Measurements from ENCODE around the gene ABI3. TPM values are rescaled to one million over a fixed set of nuclear protein-coding genes. Genes with fewer than 3 reads are reported as not detected.

The ABI3 gene
- total RNA-seq, 4 donors from 2014 or later, result 0.60 to 7.6 (median 5.9) TPM

DNA sequence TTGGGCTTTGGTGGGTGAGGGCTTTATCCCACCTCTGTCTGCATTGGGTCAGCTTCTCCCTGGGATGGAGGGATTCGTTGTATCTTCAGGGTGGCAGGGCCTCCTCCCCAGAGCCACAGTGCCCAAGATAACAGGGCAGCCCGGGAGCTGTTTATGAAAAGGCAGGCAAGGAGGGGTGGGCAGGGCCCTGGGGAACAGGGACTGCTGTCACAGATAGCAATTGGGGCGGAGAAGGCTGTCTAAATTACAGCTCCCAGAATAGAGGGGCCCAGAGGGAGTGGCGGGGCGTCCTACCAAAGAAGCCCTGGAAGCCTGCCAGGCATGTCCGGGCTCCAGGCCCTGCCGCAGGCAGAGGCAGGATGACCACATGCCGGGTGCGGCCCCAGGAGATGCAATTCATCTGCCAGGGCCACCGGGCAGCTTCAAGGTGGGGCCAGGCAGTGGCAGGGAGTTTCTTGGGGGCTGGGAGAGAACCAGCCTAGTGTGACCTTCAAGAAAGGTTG, 38.8 kb downstream of the ABI3 start:
- no peak for DNase-seq
- intact Hi-C loops (cut with DNase I; ENCODE audit: low total_unique reads) (no loop called here), in situ Hi-C loops (cut with MboI; ENCODE audit: low pct_ligation_motif_present in 1 of 4, low pct_unique_long_range_greater_than_20kb in 1 of 4, low sequenced_read_pairs in 3 of 4) (no loop called here)
- Histone ChIP-seq H3K4me3 (no peak overlapping the region), H3K27me3 (no peaks in the 10 kb centered on the region), H3K4me1 (peaks cover 0 to 4% (median 0%) of the 10 kb centered on the region in 4 donors), H3K9me3 (no peaks in the 10 kb centered on the region), H3K36me3 (no peaks in the 10 kb centered on the region), H3K27ac (no peak overlapping the region)
- TF ChIP-seq POLR2AphosphoS5 (IDR thresholded peaks at IDR 0.05), result no peak
- no peak for TF ChIP-seq EP300 (IDR thresholded peaks at IDR 0.05; ENCODE audit: low read depth)
- TF ChIP-seq CTCF (IDR thresholded peaks at IDR 0.05), result no peak
- 23% methylated on average over 10 of the region's 10 CpGs; no CpG with 5 or more reads in 1 of the 2 donors for WGBS, 2 donors (ENCODE audit: low coverage in 1 of 2)

GRCh38 chr17:49249890-49250522, 39.5 kb downstream of the ABI3 start:
- 75 to 78% methylated on average over 2 to 12 of the region's 12 CpGs for WGBS, 2 donors (ENCODE audit: low coverage in 1 of 2)
- in situ Hi-C loops (cut with MboI; ENCODE audit: low pct_ligation_motif_present in 1 of 4, low pct_unique_long_range_greater_than_20kb in 1 of 4, low sequenced_read_pairs in 3 of 4), result no loop called here
- Histone ChIP-seq H3K4me3 (no peak overlapping the region), H3K27me3 (no peaks in the 10 kb centered on the region), H3K36me3 (no peaks in the 10 kb centered on the region), H3K27ac (no peak overlapping the region), H3K4me1 (peaks cover 0 to 4% (median 0%) of the 10 kb centered on the region in 4 donors), H3K9me3 (no peaks in the 10 kb centered on the region)
- DNase-seq, result no peak
- intact Hi-C loops (cut with DNase I; ENCODE audit: low total_unique reads), result no loop called here
- TF ChIP-seq POLR2A (IDR thresholded peaks at IDR 0.05) (no peak), EP300 (IDR thresholded peaks at IDR 0.05; ENCODE audit: low read depth) (no peak), CTCF (IDR thresholded peaks at IDR 0.05) (no peak), POLR2AphosphoS5 (IDR thresholded peaks at IDR 0.05) (no peak)

- TF ChIP-seq EP300 (IDR thresholded peaks at IDR 0.05; ENCODE audit: low read depth) (no peak), CTCF (IDR thresholded peaks at IDR 0.05) (no peak), POLR2AphosphoS5 (IDR thresholded peaks at IDR 0.05) (no peak), POLR2A (IDR thresholded peaks at IDR 0.05) (no peak)
- peaks cover 0 to 4% (median 0%) of the 10 kb centered on the region in 4 donors for H3K4me1 ChIP-seq
- no peak overlapping the region for H3K4me3 ChIP-seq
- no peak for DNase-seq
- H3K27me3 ChIP-seq, result no peaks in the 10 kb centered on the region
- WGBS, 2 donors (ENCODE audit: low coverage in 1 of 2), result 80 to 81% methylated on average over 2 to 6 of the region's 6 CpGs
- no peaks in the 10 kb centered on the region for H3K9me3 ChIP-seq
- intact Hi-C loops (cut with DNase I; ENCODE audit: low total_unique reads), result no loop called here
- H3K36me3 ChIP-seq, result no peaks in the 10 kb centered on the region
- no peak overlapping the region for H3K27ac ChIP-seq
- in situ Hi-C loops (cut with MboI; ENCODE audit: low pct_ligation_motif_present in 1 of 4, low pct_unique_long_range_greater_than_20kb in 1 of 4, low sequenced_read_pairs in 3 of 4), result no loop called here
Observed at GRCh38 chr17:49252148-49252695, 41.7 kb downstream of the ABI3 start.

DNA sequence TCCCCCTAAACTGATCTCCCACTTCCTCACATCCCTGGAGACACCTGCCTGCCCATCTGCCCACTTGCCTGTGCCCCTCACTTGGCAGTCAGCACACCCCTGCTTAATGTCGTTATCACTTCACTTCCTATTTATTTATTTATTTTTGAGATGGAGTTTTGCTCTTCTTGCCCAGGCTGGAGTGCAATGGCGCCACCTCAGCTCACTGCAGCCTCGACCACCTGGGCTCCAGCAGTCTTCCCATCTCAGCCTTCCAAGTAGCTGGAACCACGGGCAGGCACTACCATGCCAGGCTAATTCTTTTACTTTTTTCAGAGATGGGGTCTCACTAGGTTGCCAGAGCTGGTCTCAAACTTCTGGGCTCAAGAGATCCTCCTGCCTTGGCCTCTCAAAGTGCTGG, 43.6 kb downstream of the ABI3 start:
- no peak overlapping the region for H3K27ac ChIP-seq
- intact Hi-C loops (cut with DNase I; ENCODE audit: low total_unique reads) (no loop called here), in situ Hi-C loops (cut with MboI; ENCODE audit: low pct_ligation_motif_present in 1 of 4, low pct_unique_long_range_greater_than_20kb in 1 of 4, low sequenced_read_pairs in 3 of 4) (no loop called here)
- H3K27me3 ChIP-seq, result no peaks in the 10 kb centered on the region
- 43 to 57% methylated on average over 3 to 4 of the region's 4 CpGs for WGBS, 2 donors (ENCODE audit: low coverage in 1 of 2)
- no peaks in the 10 kb centered on the region for H3K36me3 ChIP-seq
- H3K9me3 ChIP-seq, result no peaks in the 10 kb centered on the region
- DNase-seq, result no peak
- no peak for TF ChIP-seq EP300 (IDR thresholded peaks at IDR 0.05; ENCODE audit: low read depth)
- no peak for TF ChIP-seq CTCF (IDR thresholded peaks at IDR 0.05)
- TF ChIP-seq POLR2AphosphoS5 (IDR thresholded peaks at IDR 0.05), result no peak
- no peak for TF ChIP-seq POLR2A (IDR thresholded peaks at IDR 0.05)
- H3K4me3 ChIP-seq, result no peak overlapping the region
- H3K4me1 ChIP-seq, result peaks cover 0 to 4% (median 0%) of the 10 kb centered on the region in 4 donors

Measured in transverse colon (tissue), 4 donors.